H1 (cell line): Measurements from ENCODE around the gene PPP1R27. TPM values are rescaled to one million over a fixed set of nuclear protein-coding genes. Genes with fewer than 3 reads are reported as not detected.

Experiments
- CTCF ChIA-PET: fragments of 300-600 bp; sonication (Branson Sonifier 250); formaldehyde crosslinking; loops from one replicate; lab custom pipeline; 2021; ENCODE audit not compliant: partially characterized antibody; lab: Charles Lee
- POLR2A ChIA-PET: fragments of 300-600 bp; sonication (Branson Sonifier 250); formaldehyde crosslinking; loops from one replicate; lab custom pipeline; 2021; ENCODE audit warnings: inconsistent platforms; ENCODE audit not compliant: partially characterized antibody; lab: Charles Lee
- DNase-seq, 2 experiments: peaks; one replicate each; pipeline versions ENCODE4 v3.0.0 to v3.0.0-alpha.2; 2010 to 2022; ENCODE audit warnings: low spot score in 2 of 2, low read depth in 1 of 2, mixed read lengths in 1 of 2
- FAIRE-seq: peaks from 2 replicates; lab custom pipeline; 2011; peaks lifted over from hg19 to GRCh38; lab: Jason Lieb, UNC
- H2AFZ ChIP-seq: 2 replicates; pipeline ENCODE4 v1.8.1; 2012; ENCODE audit warnings: low read length, inconsistent platforms
- H2AK5ac ChIP-seq: 2 replicates; pipeline ENCODE4 v1.6.1; 2013; ENCODE audit warnings: low read depth, low read length
- H2BK120ac ChIP-seq: replicated peaks from 2 replicates; pipeline ENCODE3; 2013; ENCODE audit warnings: low read depth, low read length, inconsistent platforms
- H2BK12ac ChIP-seq: 2 replicates; pipeline ENCODE4 v1.6.1; 2013; ENCODE audit warnings: low read depth, low read length
- H2BK15ac ChIP-seq: 2 replicates; pipeline ENCODE4 v1.6.1; 2013; ENCODE audit warnings: low read length
- H2BK20ac ChIP-seq: 2 replicates; pipeline ENCODE4 v1.6.1; 2013; ENCODE audit warnings: low read length
- H2BK5ac ChIP-seq: 2 replicates; pipeline ENCODE4 v1.6.1; 2013; ENCODE audit warnings: low read depth, low read length
- H3K14ac ChIP-seq: 2 replicates; pipeline ENCODE4 v1.6.1; 2013; ENCODE audit warnings: inconsistent platforms; ENCODE audit not compliant: insufficient read length
- H3K18ac ChIP-seq: 2 replicates; pipeline ENCODE4 v1.6.1; 2013; ENCODE audit warnings: low read length; ENCODE audit errors: extremely low read depth
- H3K23ac ChIP-seq: 2 replicates; pipeline ENCODE4 v1.6.1; 2013; ENCODE audit warnings: inconsistent platforms; ENCODE audit not compliant: insufficient read length
- H3K23me2 ChIP-seq: 2 replicates; pipeline ENCODE4 v1.6.1; 2013; ENCODE audit warnings: low read depth, low read length
- H3K27ac ChIP-seq: 2 replicates; pipeline ENCODE4 v1.6.1; 2011; ENCODE audit warnings: low read depth, low read length, inconsistent platforms
- H3K27me3 ChIP-seq, 4 experiments: replicated peaks in 1 of 4; 1 replicate in 1 of 4; 2 replicates in 3 of 4; pipeline versions ENCODE4 v1.6.1 to v1.8.1; 2011 to 2013; ENCODE audit warnings: low read length in 3 of 4, mild to moderate bottlenecking in 3 of 4, inconsistent platforms in 2 of 4, mixed read lengths in 2 of 4, moderate library complexity in 1 of 4; ENCODE audit not compliant: control insufficient read depth in 3 of 4, insufficient read depth in 3 of 4; ENCODE audit errors: extremely low read depth in 1 of 4
- H3K36me3 ChIP-seq, 4 experiments: 2 replicates each; pipeline versions ENCODE4 v1.6.1 to v1.8.1; 2011 to 2013; ENCODE audit warnings: mild to moderate bottlenecking in 4 of 4, low read length in 3 of 4, moderate library complexity in 2 of 4, control low read depth in 1 of 4, inconsistent platforms in 1 of 4; ENCODE audit not compliant: insufficient read depth in 4 of 4, control insufficient read depth in 2 of 4
- H3K4ac ChIP-seq: replicated peaks from 2 replicates; pipeline ENCODE3; 2013; ENCODE audit warnings: low read length, low read depth, mixed read lengths, inconsistent platforms; ENCODE audit not compliant: insufficient read length
- H3K4me1 ChIP-seq, 4 experiments: replicated peaks in 1 of 4; 1 replicate in 1 of 4; 2 replicates in 3 of 4; pipeline versions ENCODE4 v1.6.1 to v1.8.1; 2011 to 2013; ENCODE audit warnings: low read length in 3 of 4, inconsistent platforms in 2 of 4, mixed read lengths in 1 of 4; ENCODE audit not compliant: insufficient read depth in 4 of 4, control insufficient read depth in 3 of 4
- H3K4me2 ChIP-seq, 2 experiments: 2 replicates each; pipeline versions ENCODE4 v1.6.1 to v1.8.1; 2011 to 2013; ENCODE audit warnings: low read depth in 2 of 2, low read length in 2 of 2, control low read depth in 1 of 2, inconsistent platforms in 1 of 2, mild to moderate bottlenecking in 1 of 2; ENCODE audit not compliant: insufficient read depth in 1 of 2
- H3K4me3 ChIP-seq, 4 experiments: fragments of 200-600, 300-600 bp in 1 of 4; sonication (generic), shearing (Covaris generic), sonication (Bioruptor Twin) in 1 of 4; 2 replicates each; pipeline versions ENCODE4 v1.5.1 to v1.8.1; 2011 to 2016; ENCODE audit warnings: low read length in 4 of 4, low read depth in 3 of 4, control low read depth in 2 of 4, inconsistent platforms in 2 of 4, mild to moderate bottlenecking in 2 of 4, mixed read lengths in 1 of 4, moderate library complexity in 1 of 4; ENCODE audit not compliant: insufficient read depth in 2 of 4; ENCODE audit errors: extremely low read depth in 1 of 4
- H3K56ac ChIP-seq: replicated peaks from 2 replicates; pipeline ENCODE3; 2013; ENCODE audit warnings: low read depth, mild to moderate bottlenecking, mixed read lengths, low read length, inconsistent platforms; ENCODE audit not compliant: insufficient read length
- H3K79me1 ChIP-seq: 2 replicates; pipeline ENCODE4 v1.6.1; 2013; ENCODE audit warnings: low read depth, low read length, control low read depth
- H3K79me2 ChIP-seq, 2 experiments: 2 replicates each; pipeline versions ENCODE4 v1.6.1 to v1.8.1; 2012 to 2013; ENCODE audit warnings: low read length in 2 of 2, mild to moderate bottlenecking in 2 of 2, inconsistent platforms in 1 of 2; ENCODE audit not compliant: insufficient read depth in 2 of 2, control insufficient read depth in 1 of 2
- H3K9ac ChIP-seq, 4 experiments: replicated peaks in 1 of 4; 1 replicate in 1 of 4; 2 replicates in 3 of 4; pipeline versions ENCODE4 v1.6.1 to v1.8.1; 2011 to 2013; ENCODE audit warnings: low read depth in 3 of 4, low read length in 3 of 4, control low read depth in 2 of 4, mild to moderate bottlenecking in 2 of 4, moderate library complexity in 2 of 4, inconsistent platforms in 1 of 4; ENCODE audit errors: extremely low read depth in 1 of 4
- H3K9me3 ChIP-seq, 2 experiments: 2 replicates each; pipeline versions ENCODE4 v1.6.1 to v1.8.1; 2012 to 2013; ENCODE audit warnings: mild to moderate bottlenecking in 2 of 2, moderate library complexity in 2 of 2, control low read depth in 1 of 2, inconsistent platforms in 1 of 2, low read depth in 1 of 2, low read length in 1 of 2, mixed read lengths in 1 of 2; ENCODE audit not compliant: insufficient read depth in 2 of 2
- H4K20me1 ChIP-seq, 2 experiments: replicated peaks in 1 of 2; 2 replicates each; pipeline versions ENCODE3 to v1.8.1; 2011 to 2013; ENCODE audit warnings: inconsistent platforms in 2 of 2, low read length in 2 of 2, mild to moderate bottlenecking in 1 of 2; ENCODE audit not compliant: insufficient read depth in 2 of 2, control insufficient read depth in 1 of 2
- H4K5ac ChIP-seq: 2 replicates; pipeline ENCODE4 v1.6.1; 2013; ENCODE audit warnings: low read length, low read depth, mixed read lengths, inconsistent platforms; ENCODE audit not compliant: insufficient read length
- H4K8ac ChIP-seq: 2 replicates; pipeline ENCODE4 v1.8.0; 2013; ENCODE audit warnings: mild to moderate bottlenecking, moderate library complexity, low read length, inconsistent platforms; ENCODE audit not compliant: insufficient read depth; ENCODE audit errors: extremely low read depth
- H4K91ac ChIP-seq: replicated peaks from 2 replicates; pipeline ENCODE3; 2013; ENCODE audit warnings: low read length, mixed read lengths, inconsistent platforms; ENCODE audit not compliant: insufficient read length
- ASH2L ChIP-seq: fragments of 200-600, 300-600 bp; sonication (generic); IDR thresholded peaks from one replicate; pipeline ENCODE4 v1.7.1; 2017; ENCODE audit warnings: low read length
- ATF3 ChIP-seq: IDR thresholded peaks from 2 replicates; pipeline ENCODE4 v1.6.1; 2011; ENCODE audit warnings: low read depth, mild to moderate bottlenecking, low read length; ENCODE audit not compliant: insufficient read depth
- MAFK ChIP-seq: IDR thresholded peaks from 2 replicates; pipeline ENCODE4 v1.6.1; 2012; ENCODE audit warnings: low read depth, mild to moderate bottlenecking, improper control_type of control experiment, low read length
- POU5F1 ChIP-seq: IDR thresholded peaks from 2 replicates; pipeline ENCODE4 v1.6.1; 2011; ENCODE audit warnings: low read depth, mild to moderate bottlenecking, low read length, moderate library complexity
- RBBP5 ChIP-seq: IDR thresholded peaks from 2 replicates; pipeline ENCODE4 v1.7.1; 2012; ENCODE audit warnings: low read depth, mild to moderate bottlenecking, inconsistent platforms, low read length, moderate library complexity, borderline replicate concordance
- RFX5 ChIP-seq: IDR thresholded peaks from 2 replicates; pipeline ENCODE4 v1.6.1; 2011; ENCODE audit warnings: low read depth, low read length, improper control_type of control experiment, borderline replicate concordance
- SIN3A ChIP-seq, 2 experiments: IDR thresholded peaks in 1 of 2; conservative IDR thresholded peaks in 1 of 2; 2 replicates each; pipeline ENCODE4 v1.6.1; 2011 to 2012; ENCODE audit warnings: low read length in 2 of 2, improper control_type of control experiment in 1 of 2, low read depth in 1 of 2, mild to moderate bottlenecking in 1 of 2
- SP1 ChIP-seq: IDR thresholded peaks from 2 replicates; pipeline ENCODE4 v1.6.1; 2011; ENCODE audit warnings: low read depth, low read length
- TCF12 ChIP-seq: IDR thresholded peaks from 2 replicates; pipeline ENCODE4 v1.6.1; 2011; ENCODE audit warnings: low read depth, mild to moderate bottlenecking, low read length
- USF2 ChIP-seq: IDR thresholded peaks from 2 replicates; pipeline ENCODE4 v1.6.1; 2011; ENCODE audit warnings: low read length, improper control_type of control experiment
- WGBS, 2 experiments: shearing (Covaris generic) in 1 of 2; methylation state at CpG; one replicate each; pipeline versions ENCODE4 v1.1.6 to v1.1.7; 2013 to 2015; ENCODE audit warnings: low lambda C conversion rate in 2 of 2, mixed read lengths in 2 of 2, inconsistent platforms in 1 of 2, low coverage in 1 of 2, missing lambda C conversion rate in 1 of 2; ENCODE audit not compliant: insufficient replicate concordance in 2 of 2, insufficient coverage in 1 of 2, insufficient read length in 1 of 2; ENCODE audit errors: extremely low coverage in 1 of 2, missing lambda C conversion rate in 1 of 2; 5-methylcytosine and 5-hydroxymethylcytosine counted together
- polyA plus RNA-seq, 7 experiments: library from polyadenylated mRNA; depleted of rRNA in 3 of 7; stranded (reverse) in 5 of 7; unstranded in 2 of 7; fragments of >200 nt in 5 of 7; fragments of 200-250 nt in 2 of 7; gene quantifications; 1 replicate in 5 of 7; 2 replicates in 1 of 7; 4 replicates in 1 of 7; pipeline versions ENCODE4 v1.2.1 to v1.2.3, GENCODE V29; 2011 to 2013; ENCODE audit warnings: missing spikeins in 2 of 7, mixed read lengths in 2 of 7
- total RNA-seq: library from RNA; stranded (reverse); fragmentation: NEBNext Ultra II Directional; extraction: Animal tissue kit (Norgen Biotek cat#: 25700); gene quantifications from 2 replicates; pipeline ENCODE4 v1.2.1, GENCODE V29; 2021

Gene PPP1R27
- total and polyA plus RNA-seq, 2 of the 8 experiments (the other 6 are each of a cell fraction or from before 2014, with no cell fraction given): 0.27 TPM; not detected in 1

GRCh38 chr17:81807839-81808238, 27.0 kb downstream of the PPP1R27 start:
- H3K27me3 ChIP-seq: peaks cover 28 to 42% (median 36%) of the 10 kb centered on the region in 4 experiments
- H3K79me2 ChIP-seq: no peaks in the 10 kb centered on the region
- H2AFZ ChIP-seq: no peak overlapping the region
- no peak overlapping the region for H3K27ac ChIP-seq
- H3K9me3 ChIP-seq: no peaks in the 10 kb centered on the region
- H2BK120ac ChIP-seq: no peak overlapping the region
- H3K18ac ChIP-seq: no peak overlapping the region
- no peak overlapping the region for H2BK20ac ChIP-seq
- ChIA-PET POLR2A (interaction anchor here (0.7 to 2.7 kb wide), 9 partner anchors 7 to 178 kb away, joined by 3 to 6 read pairs (median 3); partner anchors contain the start of gene MRPL12), CTCF (interaction anchor here (1.0 to 4.5 kb wide), 12 partner anchors 10 to 117 kb away, joined by 3 to 19 read pairs (median 4); no protein-coding TSS in a partner anchor)
- H3K23me2 ChIP-seq: peaks cover 5% of the 10 kb centered on the region; the same call in 1 of the 2 replicates
- WGBS, 2 experiments: 92% methylated on average over 11 of the region's 13 CpGs; no CpG with 5 or more reads in 1 of the 2 experiments
- H3K56ac ChIP-seq: no peak overlapping the region
- FAIRE-seq: no peak
- no peak overlapping the region for H2BK12ac ChIP-seq
- H4K20me1 ChIP-seq: peaks cover 0 to 3% of the 10 kb centered on the region in 2 experiments
- H2AK5ac ChIP-seq: no peak overlapping the region
- H2BK15ac ChIP-seq: no peak overlapping the region
- H3K36me3 ChIP-seq: peaks cover 0 to 10% (median 0%) of the 10 kb centered on the region in 4 experiments; a peak in 1 of 8 replicates
- no peak overlapping the region for H2BK5ac ChIP-seq
- no peak for DNase-seq
- no peaks in the 10 kb centered on the region for H3K79me1 ChIP-seq
- no peak overlapping the region for H3K4ac ChIP-seq
- H4K8ac ChIP-seq: no peak overlapping the region; the same call in 1 of the 2 replicates
- H3K4me2 ChIP-seq: no peak overlapping the region
- no peak overlapping the region for H3K14ac ChIP-seq
- H3K23ac ChIP-seq: no peak overlapping the region
- no peak overlapping the region for H3K4me3 ChIP-seq
- no peak overlapping the region for H3K9ac ChIP-seq
- H4K91ac ChIP-seq: no peak overlapping the region
- no peak overlapping the region for H4K5ac ChIP-seq
- H3K4me1 ChIP-seq: peaks cover 0 to 3% (median 0%) of the 10 kb centered on the region in 4 experiments; a peak in 3 of 7 replicates
- TF ChIP-seq TCF12 (no peak), SIN3A (conservative IDR thresholded peaks at IDR 0.05 in 1 of 2, IDR thresholded peaks at IDR 0.05 in 1 of 2; ENCODE audit: low read depth in 1 of 2, low read length in 2 of 2) (no peak), POU5F1 (no peak), USF2 (no peak), MAFK (no peak), RFX5 (no peak), SP1 (no peak), ATF3 (no peak), ASH2L (no peak), RBBP5 (no peak)
